ENCODE data around the gene XYLB.
"Not testable (repeated sequence)": the region's sequence is repeated elsewhere in the genome, so short reads cannot be mapped to it uniquely, and the experiment has no call there.

XYLB gene

GRCh38 chr3:38320638-38321037 lies 25.9 kb upstream of the XYLB start:
- not testable (repeated sequence) for H2AFZ ChIP-seq (ENCODE audit: low read length); H4K91ac ChIP-seq (ENCODE audit: low read depth, low read length, poor library complexity); H4K8ac ChIP-seq (ENCODE audit: low read depth, low read length); DNase-seq (ENCODE audit: low spot score); H2BK5ac ChIP-seq (ENCODE audit: low read length); H3K79me1 ChIP-seq (ENCODE audit: low read depth, low read length); H3K9ac ChIP-seq (ENCODE audit: low read depth, low read length, poor library complexity); H3K23ac ChIP-seq (ENCODE audit: low read depth, low read length, poor library complexity); H3K9me3 ChIP-seq (replicated peaks in 1 of 2; ENCODE audit: control insufficient read depth in 2 of 2, insufficient read depth in 1 of 2, low read depth in 1 of 2, low read length in 2 of 2); H2BK12ac ChIP-seq (ENCODE audit: low read length); H2BK120ac ChIP-seq (ENCODE audit: low read depth, low read length); H2BK15ac ChIP-seq (ENCODE audit: low read length); H3K27ac ChIP-seq (replicated peaks; ENCODE audit: low read length); H3K4me2 ChIP-seq (ENCODE audit: insufficient read depth, low read length, poor library complexity, severe bottlenecking); H3K14ac ChIP-seq (ENCODE audit: low read length); H3K4ac ChIP-seq (ENCODE audit: low read length); H2AK5ac ChIP-seq (ENCODE audit: low read depth, low read length); H3K36me3 ChIP-seq (replicated peaks in 1 of 2; ENCODE audit: control insufficient read depth in 2 of 2, insufficient read depth in 2 of 2, low read length in 2 of 2); H3K4me1 ChIP-seq (ENCODE audit: control insufficient read depth in 2 of 2, insufficient read depth in 1 of 2, low read depth in 1 of 2, low read length in 2 of 2); H3K18ac ChIP-seq (ENCODE audit: low read length); H3K4me3 ChIP-seq (ENCODE audit: low read length in 2 of 2)
- WGBS, 2 donors (ENCODE audit: extremely low coverage in 2 of 2, insufficient read length in 2 of 2, insufficient replicate concordance in 1 of 2): no CpG with 5 or more reads among the region's 4 CpGs
- peaks cover 0 to 14% (median 0%) of the 10 kb centered on the region in 3 experiments for H3K27me3 ChIP-seq (ENCODE audit: control insufficient read depth in 3 of 3, insufficient read depth in 3 of 3, low read depth in 1 of 3, low read length in 3 of 3)

DNA sequence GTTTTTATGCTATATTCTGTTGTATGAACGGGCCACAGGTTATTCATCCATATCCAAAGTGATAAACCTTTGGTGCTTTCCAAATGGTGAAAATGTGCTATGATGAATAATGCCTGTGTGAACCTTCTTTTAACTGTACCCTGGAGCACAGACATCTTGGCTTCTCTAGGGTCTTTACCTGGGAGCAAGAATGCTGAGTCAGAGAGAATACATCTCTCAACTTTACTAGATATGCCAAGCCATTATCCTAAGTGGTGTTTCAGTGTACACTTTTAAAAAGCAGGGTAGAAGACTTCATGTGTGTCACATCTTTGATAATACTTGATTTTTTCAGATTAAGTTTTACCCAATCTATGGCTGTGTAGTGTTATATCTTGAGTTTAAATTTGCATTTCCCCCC lies 23.5 kb upstream of the XYLB start:
- H2AFZ ChIP-seq (ENCODE audit: low read length): no peak overlapping the region
- H4K8ac ChIP-seq (ENCODE audit: low read depth, low read length): no peak overlapping the region
- no peak overlapping the region for H3K23ac ChIP-seq (ENCODE audit: low read depth, low read length, poor library complexity)
- H2BK15ac ChIP-seq (ENCODE audit: low read length): no peak overlapping the region
- no peak for DNase-seq (ENCODE audit: low spot score)
- no peak overlapping the region for H3K4me2 ChIP-seq (ENCODE audit: insufficient read depth, low read length, poor library complexity, severe bottlenecking)
- H3K4ac ChIP-seq (ENCODE audit: low read length): no peak overlapping the region
- H3K18ac ChIP-seq (ENCODE audit: low read length): no peak overlapping the region
- no peak overlapping the region for H3K14ac ChIP-seq (ENCODE audit: low read length)
- H3K4me3 ChIP-seq (ENCODE audit: low read length in 2 of 2): no peak overlapping the region
- no peak overlapping the region for H2AK5ac ChIP-seq (ENCODE audit: low read depth, low read length)
- H3K27ac ChIP-seq (replicated peaks; ENCODE audit: low read length): no peak overlapping the region
- no peaks in the 10 kb centered on the region for H3K79me1 ChIP-seq (ENCODE audit: low read depth, low read length)
- H4K91ac ChIP-seq (ENCODE audit: low read depth, low read length, poor library complexity): no peak overlapping the region
- peaks cover 0 to 10% (median 0%) of the 10 kb centered on the region in 3 experiments for H3K27me3 ChIP-seq (ENCODE audit: control insufficient read depth in 3 of 3, insufficient read depth in 3 of 3, low read depth in 1 of 3, low read length in 3 of 3)
- no peak overlapping the region for H2BK120ac ChIP-seq (ENCODE audit: low read depth, low read length)
- H2BK5ac ChIP-seq (ENCODE audit: low read length): no peak overlapping the region
- H3K36me3 ChIP-seq (replicated peaks in 1 of 2; ENCODE audit: control insufficient read depth in 2 of 2, insufficient read depth in 2 of 2, low read length in 2 of 2): no peaks in the 10 kb centered on the region
- no peak overlapping the region for H3K9ac ChIP-seq (ENCODE audit: low read depth, low read length, poor library complexity)
- H2BK12ac ChIP-seq (ENCODE audit: low read length): no peak overlapping the region
- no peaks in the 10 kb centered on the region for H3K4me1 ChIP-seq (ENCODE audit: control insufficient read depth in 2 of 2, insufficient read depth in 1 of 2, low read depth in 1 of 2, low read length in 2 of 2)
- peaks cover 0 to 2% of the 10 kb centered on the region in 2 donors for H3K9me3 ChIP-seq (replicated peaks in 1 of 2; ENCODE audit: control insufficient read depth in 2 of 2, insufficient read depth in 1 of 2, low read depth in 1 of 2, low read length in 2 of 2)
- no CpG with 5 or more reads among the region's 1 CpG for WGBS, 2 donors (ENCODE audit: extremely low coverage in 2 of 2, insufficient read length in 2 of 2, insufficient replicate concordance in 1 of 2)

- WGBS, 2 donors (ENCODE audit: extremely low coverage in 2 of 2, insufficient read length in 2 of 2, insufficient replicate concordance in 1 of 2): no CpG with 5 or more reads among the region's 2 CpGs
- Histone ChIP-seq H2AFZ (ENCODE audit: low read length) (no peak overlapping the region), H3K27me3 (ENCODE audit: control insufficient read depth in 3 of 3, insufficient read depth in 3 of 3, low read depth in 1 of 3, low read length in 3 of 3) (peaks cover 0 to 12% (median 0%) of the 10 kb centered on the region in 3 experiments), H4K8ac (ENCODE audit: low read depth, low read length) (no peak overlapping the region), H3K9ac (ENCODE audit: low read depth, low read length, poor library complexity) (no peak overlapping the region), H3K36me3 (replicated peaks in 1 of 2; ENCODE audit: control insufficient read depth in 2 of 2, insufficient read depth in 2 of 2, low read length in 2 of 2) (no peaks in the 10 kb centered on the region), H2BK120ac (ENCODE audit: low read depth, low read length) (no peak overlapping the region), H2BK5ac (ENCODE audit: low read length) (no peak overlapping the region), H3K4me2 (ENCODE audit: insufficient read depth, low read length, poor library complexity, severe bottlenecking) (no peak overlapping the region), H4K91ac (ENCODE audit: low read depth, low read length, poor library complexity) (no peak overlapping the region), H3K79me1 (ENCODE audit: low read depth, low read length) (no peaks in the 10 kb centered on the region), H3K27ac (replicated peaks; ENCODE audit: low read length) (no peak overlapping the region), H3K14ac (ENCODE audit: low read length) (no peak overlapping the region), H2AK5ac (ENCODE audit: low read depth, low read length) (no peak overlapping the region), H3K9me3 (replicated peaks in 1 of 2; ENCODE audit: control insufficient read depth in 2 of 2, insufficient read depth in 1 of 2, low read depth in 1 of 2, low read length in 2 of 2) (peaks cover 0 to 4% of the 10 kb centered on the region in 2 donors), H2BK12ac (ENCODE audit: low read length) (no peak overlapping the region), H3K23ac (ENCODE audit: low read depth, low read length, poor library complexity) (no peak overlapping the region), H2BK15ac (ENCODE audit: low read length) (no peak overlapping the region), H3K18ac (ENCODE audit: low read length) (no peak overlapping the region), H3K4me3 (ENCODE audit: low read length in 2 of 2) (no peak overlapping the region), H3K4me1 (ENCODE audit: control insufficient read depth in 2 of 2, insufficient read depth in 1 of 2, low read depth in 1 of 2, low read length in 2 of 2) (no peaks in the 10 kb centered on the region), H3K4ac (ENCODE audit: low read length) (no peak overlapping the region)
- no peak for DNase-seq (ENCODE audit: low spot score)
Measured at GRCh38 chr3:38325256-38325655, 21.3 kb upstream of the XYLB start.

DNA sequence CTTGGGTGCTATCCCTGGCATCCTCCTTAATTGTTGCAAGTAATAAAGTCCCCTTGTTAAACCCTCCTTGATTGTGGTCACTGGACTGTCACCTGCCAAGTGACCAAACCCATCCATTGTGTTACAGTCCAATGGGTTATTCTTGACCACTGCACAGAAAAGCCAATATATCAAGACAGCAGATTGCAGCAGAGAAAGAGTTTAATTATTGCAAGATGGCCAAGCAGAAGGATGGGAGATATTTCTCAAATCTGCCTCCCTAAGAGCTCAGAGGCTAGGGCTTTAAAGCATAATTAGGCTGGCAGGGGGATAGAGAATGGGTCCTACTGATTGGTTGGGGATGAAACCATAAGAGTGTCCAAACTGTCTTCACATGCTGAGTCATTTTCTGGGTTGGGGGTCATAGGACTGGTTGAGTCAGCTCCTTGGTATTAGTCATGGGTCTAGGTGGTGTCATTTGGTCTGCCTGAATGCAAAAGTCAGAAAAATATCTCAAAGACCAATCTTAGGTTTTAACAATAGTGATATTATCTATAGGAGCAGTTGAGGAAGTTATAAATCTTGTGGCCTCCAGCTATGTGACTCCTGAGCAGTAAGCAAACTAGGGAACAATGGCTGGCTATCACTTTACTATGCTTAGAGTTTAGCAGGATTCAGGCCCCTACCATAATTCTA lies 19.1 kb upstream of the XYLB start:
- H3K14ac ChIP-seq (ENCODE audit: low read length): no peak overlapping the region
- no peak overlapping the region for H3K4me3 ChIP-seq (ENCODE audit: low read length in 2 of 2)
- no peak overlapping the region for H3K23ac ChIP-seq (ENCODE audit: low read depth, low read length, poor library complexity)
- no peaks in the 10 kb centered on the region for H3K36me3 ChIP-seq (replicated peaks in 1 of 2; ENCODE audit: control insufficient read depth in 2 of 2, insufficient read depth in 2 of 2, low read length in 2 of 2)
- H2BK12ac ChIP-seq (ENCODE audit: low read length): no peak overlapping the region
- H2AFZ ChIP-seq (ENCODE audit: low read length): no peak overlapping the region
- no peak overlapping the region for H2AK5ac ChIP-seq (ENCODE audit: low read depth, low read length)
- H3K18ac ChIP-seq (ENCODE audit: low read length): no peak overlapping the region
- no peak overlapping the region for H3K4ac ChIP-seq (ENCODE audit: low read length)
- H3K9me3 ChIP-seq (replicated peaks in 1 of 2; ENCODE audit: control insufficient read depth in 2 of 2, insufficient read depth in 1 of 2, low read depth in 1 of 2, low read length in 2 of 2): peaks cover 0 to 4% of the 10 kb centered on the region in 2 donors
- no peak overlapping the region for H4K8ac ChIP-seq (ENCODE audit: low read depth, low read length)
- H3K9ac ChIP-seq (ENCODE audit: low read depth, low read length, poor library complexity): no peak overlapping the region
- H3K27me3 ChIP-seq (ENCODE audit: control insufficient read depth in 3 of 3, insufficient read depth in 3 of 3, low read depth in 1 of 3, low read length in 3 of 3): peaks cover 0 to 12% (median 0%) of the 10 kb centered on the region in 3 experiments
- no peak overlapping the region for H3K27ac ChIP-seq (replicated peaks; ENCODE audit: low read length)
- no peaks in the 10 kb centered on the region for H3K79me1 ChIP-seq (ENCODE audit: low read depth, low read length)
- H3K4me2 ChIP-seq (ENCODE audit: insufficient read depth, low read length, poor library complexity, severe bottlenecking): no peak overlapping the region
- H2BK5ac ChIP-seq (ENCODE audit: low read length): no peak overlapping the region
- DNase-seq (ENCODE audit: low spot score): no peak
- H3K4me1 ChIP-seq (ENCODE audit: control insufficient read depth in 2 of 2, insufficient read depth in 1 of 2, low read depth in 1 of 2, low read length in 2 of 2): no peaks in the 10 kb centered on the region
- no peak overlapping the region for H2BK15ac ChIP-seq (ENCODE audit: low read length)
- H4K91ac ChIP-seq (ENCODE audit: low read depth, low read length, poor library complexity): no peak overlapping the region
- no peak overlapping the region for H2BK120ac ChIP-seq (ENCODE audit: low read depth, low read length)
